ENCODE measurements around the gene ACLY.

DNA sequence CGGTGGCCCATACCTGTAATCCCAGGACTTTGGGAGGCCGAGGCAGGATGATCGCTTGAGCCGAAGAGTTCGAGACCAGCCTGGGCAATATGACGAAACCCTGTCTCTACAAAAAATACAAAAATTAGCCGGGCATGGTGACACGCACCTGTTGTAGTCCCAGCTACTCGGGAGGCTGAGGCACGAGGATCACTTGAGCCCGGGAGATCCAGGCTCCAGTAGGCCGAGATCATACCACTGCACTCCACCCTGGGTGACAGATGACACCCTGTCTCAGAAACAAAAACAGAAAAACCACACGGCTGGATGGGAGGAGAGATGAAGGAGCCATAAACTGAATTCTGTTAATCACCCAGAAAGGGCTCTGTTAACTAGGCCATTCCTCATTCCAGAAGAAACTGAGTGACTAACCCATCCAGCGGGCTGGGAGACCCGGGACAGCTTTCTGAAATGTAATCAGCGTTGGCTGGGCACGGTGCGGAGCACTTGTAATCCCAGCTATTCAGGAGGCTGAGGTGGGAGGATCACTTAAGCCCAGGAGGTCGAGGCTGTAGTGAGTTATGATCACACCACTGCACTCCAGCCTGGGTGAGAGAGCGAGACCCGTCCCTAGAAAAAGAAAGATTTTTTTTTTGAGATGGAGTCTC lies 82.1 kb downstream of the ACLY start:
- TF ChIP-seq, protein P1, sequence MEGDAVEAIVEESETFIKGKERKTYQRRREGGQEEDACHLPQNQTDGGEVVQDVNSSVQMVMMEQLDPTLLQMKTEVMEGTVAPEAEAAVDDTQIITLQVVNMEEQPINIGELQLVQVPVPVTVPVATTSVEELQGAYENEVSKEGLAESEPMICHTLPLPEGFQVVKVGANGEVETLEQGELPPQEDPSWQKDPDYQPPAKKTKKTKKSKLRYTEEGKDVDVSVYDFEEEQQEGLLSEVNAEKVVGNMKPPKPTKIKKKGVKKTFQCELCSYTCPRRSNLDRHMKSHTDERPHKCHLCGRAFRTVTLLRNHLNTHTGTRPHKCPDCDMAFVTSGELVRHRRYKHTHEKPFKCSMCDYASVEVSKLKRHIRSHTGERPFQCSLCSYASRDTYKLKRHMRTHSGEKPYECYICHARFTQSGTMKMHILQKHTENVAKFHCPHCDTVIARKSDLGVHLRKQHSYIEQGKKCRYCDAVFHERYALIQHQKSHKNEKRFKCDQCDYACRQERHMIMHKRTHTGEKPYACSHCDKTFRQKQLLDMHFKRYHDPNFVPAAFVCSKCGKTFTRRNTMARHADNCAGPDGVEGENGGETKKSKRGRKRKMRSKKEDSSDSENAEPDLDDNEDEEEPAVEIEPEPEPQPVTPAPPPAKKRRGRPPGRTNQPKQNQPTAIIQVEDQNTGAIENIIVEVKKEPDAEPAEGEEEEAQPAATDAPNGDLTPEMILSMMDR (IDR thresholded peaks at IDR 0.05): no peak
- TF ChIP-seq POLR2A (IDR thresholded peaks at IDR 0.05): no peak
